ENCODE measurements around the gene DTHD1.

- TF ChIP-seq, protein P1, sequence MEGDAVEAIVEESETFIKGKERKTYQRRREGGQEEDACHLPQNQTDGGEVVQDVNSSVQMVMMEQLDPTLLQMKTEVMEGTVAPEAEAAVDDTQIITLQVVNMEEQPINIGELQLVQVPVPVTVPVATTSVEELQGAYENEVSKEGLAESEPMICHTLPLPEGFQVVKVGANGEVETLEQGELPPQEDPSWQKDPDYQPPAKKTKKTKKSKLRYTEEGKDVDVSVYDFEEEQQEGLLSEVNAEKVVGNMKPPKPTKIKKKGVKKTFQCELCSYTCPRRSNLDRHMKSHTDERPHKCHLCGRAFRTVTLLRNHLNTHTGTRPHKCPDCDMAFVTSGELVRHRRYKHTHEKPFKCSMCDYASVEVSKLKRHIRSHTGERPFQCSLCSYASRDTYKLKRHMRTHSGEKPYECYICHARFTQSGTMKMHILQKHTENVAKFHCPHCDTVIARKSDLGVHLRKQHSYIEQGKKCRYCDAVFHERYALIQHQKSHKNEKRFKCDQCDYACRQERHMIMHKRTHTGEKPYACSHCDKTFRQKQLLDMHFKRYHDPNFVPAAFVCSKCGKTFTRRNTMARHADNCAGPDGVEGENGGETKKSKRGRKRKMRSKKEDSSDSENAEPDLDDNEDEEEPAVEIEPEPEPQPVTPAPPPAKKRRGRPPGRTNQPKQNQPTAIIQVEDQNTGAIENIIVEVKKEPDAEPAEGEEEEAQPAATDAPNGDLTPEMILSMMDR (IDR thresholded peaks at IDR 0.05; ENCODE audit: insufficient read depth, low read depth, low read length) = no peak
- TF ChIP-seq EZH2 (IDR thresholded peaks at IDR 0.05; ENCODE audit: insufficient read depth, low read length) = no peak
Measured at GRCh38 chr4:36349938-36350549, 68.6 kb downstream of the DTHD1 start.

All from astrocyte (in vitro differentiated cells and primary cell).